Measurements from ENCODE around the gene CACNA1F. TPM values are rescaled to one million over a fixed set of nuclear protein-coding genes. Genes with fewer than 3 reads are reported as not detected.

CACNA1F gene
- total RNA-seq, 1 experiment from 2014 or later = not detected

DNA sequence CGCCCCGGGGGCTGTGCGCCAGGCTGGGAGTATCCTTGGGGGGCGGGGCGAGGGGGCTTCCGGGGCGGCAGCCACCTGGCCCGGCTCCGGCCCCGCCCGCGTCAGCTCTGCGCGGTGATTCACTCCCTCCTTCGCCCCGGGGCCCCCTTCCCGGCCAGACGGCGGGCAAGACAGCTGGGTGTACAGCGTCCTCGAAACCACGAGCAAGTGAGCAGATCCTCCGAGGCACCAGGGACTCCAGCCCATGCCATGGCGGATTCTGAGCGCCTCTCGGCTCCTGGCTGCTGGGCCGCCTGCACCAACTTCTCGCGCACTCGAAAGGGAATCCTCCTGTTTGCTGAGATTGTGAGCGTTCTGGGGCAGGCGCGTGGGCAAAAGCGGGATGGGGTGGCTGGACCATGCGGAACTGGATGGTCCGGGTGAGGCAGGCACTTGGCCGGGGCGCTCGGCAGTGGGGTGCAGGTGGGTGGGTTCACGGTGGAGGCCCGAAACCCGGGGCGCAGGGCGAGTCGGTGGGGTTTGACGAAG lies 61.3 kb downstream of the CACNA1F start, which contains the start of gene PLP2:
PLP2 (plus strand) TSS at position 147 of the 528 bp plus-strand sequence; CDS start at position 250, 103 bp downstream.
- Histone ChIP-seq H2AFZ (ENCODE audit: low read length) (peak within 1 kb of the TSS; percentile 64), H3K4me2 (ENCODE audit: low read length) (peak within 1 kb of the TSS; percentile 91), H3K27ac (ENCODE audit: low read length) (peak within 1 kb of the TSS; percentile 82), H3K36me3 (ENCODE audit: low read depth, low read length) (peaks cover 8% of the 10 kb centered on the region; the same call in 1 of the 2 replicates), H4K20me1 (ENCODE audit: low read length) (peaks cover 10% of the 10 kb centered on the region), H3K4me1 (ENCODE audit: insufficient read depth, low read length) (peaks cover 20% of the 10 kb centered on the region; the same call in 1 of the 2 replicates), H3F3A (ENCODE audit: low read length, unreplicated experiment) (no peaks in the 10 kb centered on the region), H3K9me3 (ENCODE audit: low read length) (no peaks in the 10 kb centered on the region), H3K4me3 (ENCODE audit: low read length) (peak within 1 kb of the TSS; percentile 78), H3K9ac (ENCODE audit: low read length) (peak within 1 kb of the TSS; percentile 98), H3K27me3 (ENCODE audit: low read length) (no peaks in the 10 kb centered on the region), H3K9me2 (replicated peaks; ENCODE audit: low read length) (no peaks in the 10 kb centered on the region), H3K79me2 (ENCODE audit: low read length) (peaks cover 28% of the 10 kb centered on the region)
- ATAC-seq (peak; percentile 64), DNase-seq (peak; percentile 75)
- intact Hi-C loops (cut with micrococcal nuclease) = no loop called here
- TF ChIP-seq EZH2 (IDR thresholded peaks at IDR 0.05; ENCODE audit: low read length, unreplicated experiment) (no peak), CTCF (conservative IDR thresholded peaks at IDR 0.05; ENCODE audit: low read depth, low read length) (no peak), EZH2phosphoT487 (IDR thresholded peaks at IDR 0.05; ENCODE audit: borderline replicate concordance, low read length) (no peak)
- CTCF ChIA-PET = interaction anchor here (0.7 to 1.0 kb wide), 2 partner anchors 13 to 16 kb away, joined by 3 to 15 read pairs; no protein-coding TSS in a partner anchor
- BruUV-seq (replicated peaks) = no TSS peak
- POLR2A ChIA-PET (ENCODE audit: unreplicated experiment) = no interaction called here

GRCh38 chrX:49167740-49168108 lies 65.4 kb downstream of the CACNA1F start:
- intact Hi-C loops (cut with micrococcal nuclease) = no loop called here
- no peak for TF ChIP-seq EZH2phosphoT487 (IDR thresholded peaks at IDR 0.05; ENCODE audit: borderline replicate concordance, low read length)
- no TSS peak for BruUV-seq (replicated peaks)
- H3K4me2 ChIP-seq (ENCODE audit: low read length) = peak overlapping the region; percentile 50
- CTCF ChIA-PET = no interaction called here
- no peak for DNase-seq
- H3K9me3 ChIP-seq (ENCODE audit: low read length) = no peaks in the 10 kb centered on the region
- peaks cover 9% of the 10 kb centered on the region for H3K79me2 ChIP-seq (ENCODE audit: low read length)
- peak overlapping the region; percentile 22; the same call in 1 of the 2 replicates for H3K4me3 ChIP-seq (ENCODE audit: low read length)
- peak overlapping the region; percentile 45 for H3K27ac ChIP-seq (ENCODE audit: low read length)
- H2AFZ ChIP-seq (ENCODE audit: low read length) = no peak overlapping the region; the same call in 1 of the 2 replicates
- H3K36me3 ChIP-seq (ENCODE audit: low read depth, low read length) = no peaks in the 10 kb centered on the region
- H3K9ac ChIP-seq (ENCODE audit: low read length) = peak overlapping the region; percentile 10; the same call in 1 of the 2 replicates
- H3K27me3 ChIP-seq (ENCODE audit: low read length) = no peaks in the 10 kb centered on the region
- POLR2A ChIA-PET (ENCODE audit: unreplicated experiment) = interaction anchor here (0.6 kb wide), 1 partner anchor 41 kb away, joined by 7 read pairs; no protein-coding TSS in a partner anchor
- H4K20me1 ChIP-seq (ENCODE audit: low read length) = peaks cover under 1% of the 10 kb centered on the region; the same call in 1 of the 2 replicates
- no peaks in the 10 kb centered on the region for H3K9me2 ChIP-seq (replicated peaks; ENCODE audit: low read length)
- H3K4me1 ChIP-seq (ENCODE audit: insufficient read depth, low read length) = peaks cover 22% of the 10 kb centered on the region
- no peaks in the 10 kb centered on the region for H3F3A ChIP-seq (ENCODE audit: low read length, unreplicated experiment)
- no peak for ATAC-seq

- POLR2A ChIA-PET (ENCODE audit: unreplicated experiment) = interaction anchor here (0.6 to 0.7 kb wide), 2 partner anchors 42 to 430 kb away, joined by 3 to 7 read pairs; no protein-coding TSS in a partner anchor
- peak overlapping the region; percentile 22; the same call in 1 of the 2 replicates for H3K4me3 ChIP-seq (ENCODE audit: low read length)
- DNase-seq = peak; percentile 61
- H2AFZ ChIP-seq (ENCODE audit: low read length) = peak overlapping the region; percentile 68
- ATAC-seq = peak; percentile 29
- no peaks in the 10 kb centered on the region for H3F3A ChIP-seq (ENCODE audit: low read length, unreplicated experiment)
- H3K4me2 ChIP-seq (ENCODE audit: low read length) = peak overlapping the region; percentile 50
- H4K20me1 ChIP-seq (ENCODE audit: low read length) = no peaks in the 10 kb centered on the region
- H3K9me2 ChIP-seq (replicated peaks; ENCODE audit: low read length) = no peaks in the 10 kb centered on the region
- H3K27me3 ChIP-seq (ENCODE audit: low read length) = no peaks in the 10 kb centered on the region
- TSS peak; percentile 35 for BruUV-seq (replicated peaks)
- intact Hi-C loops (cut with micrococcal nuclease) = no loop called here
- peaks cover 3% of the 10 kb centered on the region for H3K79me2 ChIP-seq (ENCODE audit: low read length)
- H3K9me3 ChIP-seq (ENCODE audit: low read length) = no peaks in the 10 kb centered on the region
- peak overlapping the region; percentile 10; the same call in 1 of the 2 replicates for H3K9ac ChIP-seq (ENCODE audit: low read length)
- H3K36me3 ChIP-seq (ENCODE audit: low read depth, low read length) = no peaks in the 10 kb centered on the region
- TF ChIP-seq EZH2 (IDR thresholded peaks at IDR 0.05; ENCODE audit: low read length, unreplicated experiment) (no peak), CTCF (conservative IDR thresholded peaks at IDR 0.05; ENCODE audit: low read depth, low read length) (no peak), EZH2phosphoT487 (IDR thresholded peaks at IDR 0.05; ENCODE audit: borderline replicate concordance, low read length) (no peak)
- peak overlapping the region; percentile 45 for H3K27ac ChIP-seq (ENCODE audit: low read length)
- peaks cover 22% of the 10 kb centered on the region for H3K4me1 ChIP-seq (ENCODE audit: insufficient read depth, low read length)
- CTCF ChIA-PET = no interaction called here
These were observed 66.0 kb downstream of the CACNA1F start for GRCh38 chrX:49166914-49167739.
